Karpas-422 (cell line): ENCODE data around the gene FOXF1. TPM values are rescaled to one million over a fixed set of nuclear protein-coding genes. Genes with fewer than 3 reads are reported as not detected.

Source experiments
- DNase-seq: peaks from one replicate; pipeline ENCODE4 v3.0.0-alpha.2; 2015
- H2AFZ ChIP-seq: fragments of 200-600 bp; sonication (generic); 2 replicates; pipeline ENCODE4 v1.6.1; 2014; ENCODE audit warnings: antibody characterized with exemption, low read length, mixed read lengths
- H3K27ac ChIP-seq: fragments of 200-600 bp; sonication (generic); 2 replicates; pipeline ENCODE4 v1.5.1; 2014; ENCODE audit warnings: mild to moderate bottlenecking, low read length, moderate library complexity
- H3K27me3 ChIP-seq: fragments of 200-600 bp; sonication (generic); 2 replicates; pipeline ENCODE4 v1.6.1; 2014; ENCODE audit warnings: low read length, mixed read lengths
- H3K36me3 ChIP-seq: fragments of 200-600 bp; sonication (generic); 2 replicates; pipeline ENCODE4 v1.6.1; 2014; ENCODE audit warnings: low read length, mixed read lengths; ENCODE audit not compliant: insufficient read depth
- H3K4me1 ChIP-seq: fragments of 200-600 bp; sonication (generic); 2 replicates; pipeline ENCODE4 v1.6.1; 2014; ENCODE audit warnings: mild to moderate bottlenecking, low read length, mixed read lengths
- H3K4me2 ChIP-seq: fragments of 200-600 bp; sonication (generic); 2 replicates; pipeline ENCODE4 v1.6.1; 2014; ENCODE audit warnings: low read length, low read depth, mild to moderate bottlenecking; ENCODE audit not compliant: poor library complexity, severe bottlenecking
- H3K4me3 ChIP-seq: fragments of 200-600 bp; sonication (generic); 2 replicates; pipeline ENCODE4 v1.5.1; 2014; ENCODE audit warnings: mild to moderate bottlenecking, antibody characterized with exemption, low read length, mixed read lengths
- H3K79me2 ChIP-seq: fragments of 200-600 bp; sonication (generic); 2 replicates; pipeline ENCODE4 v1.6.1; 2014; ENCODE audit warnings: mild to moderate bottlenecking, low read length, mixed read lengths
- H3K9ac ChIP-seq: fragments of 200-600 bp; sonication (generic); 2 replicates; pipeline ENCODE4 v1.6.0; 2014; ENCODE audit warnings: low read length
- H3K9me2 ChIP-seq: fragments of 200-600 bp; sonication (generic), shearing (Covaris generic); replicated peaks from 2 replicates; pipeline ENCODE4 v1.6.0; 2014; ENCODE audit warnings: mild to moderate bottlenecking, low read length, moderate library complexity; ENCODE audit not compliant: insufficient read depth
- H3K9me3 ChIP-seq: fragments of 300-700, 200-600 bp; sonication (generic); 2 replicates; pipeline ENCODE4 v1.6.1; 2014; ENCODE audit warnings: low read length, mixed read lengths
- H4K20me1 ChIP-seq: fragments of 200-600 bp; sonication (generic); 2 replicates; pipeline ENCODE4 v1.6.1; 2014; ENCODE audit warnings: mild to moderate bottlenecking, antibody characterized with exemption, low read length, low read depth; ENCODE audit not compliant: insufficient read depth
- total RNA-seq: library from RNA; depleted of rRNA; stranded (reverse); fragments of >200 nt; shearing (Covaris generic); gene quantifications from 2 replicates; pipeline ENCODE4 v1.2.3, GENCODE V29; 2014; ENCODE audit warnings: low replicate concordance

FOXF1 gene
- total RNA-seq, 1 experiment from 2014 or later: not detected

DNA sequence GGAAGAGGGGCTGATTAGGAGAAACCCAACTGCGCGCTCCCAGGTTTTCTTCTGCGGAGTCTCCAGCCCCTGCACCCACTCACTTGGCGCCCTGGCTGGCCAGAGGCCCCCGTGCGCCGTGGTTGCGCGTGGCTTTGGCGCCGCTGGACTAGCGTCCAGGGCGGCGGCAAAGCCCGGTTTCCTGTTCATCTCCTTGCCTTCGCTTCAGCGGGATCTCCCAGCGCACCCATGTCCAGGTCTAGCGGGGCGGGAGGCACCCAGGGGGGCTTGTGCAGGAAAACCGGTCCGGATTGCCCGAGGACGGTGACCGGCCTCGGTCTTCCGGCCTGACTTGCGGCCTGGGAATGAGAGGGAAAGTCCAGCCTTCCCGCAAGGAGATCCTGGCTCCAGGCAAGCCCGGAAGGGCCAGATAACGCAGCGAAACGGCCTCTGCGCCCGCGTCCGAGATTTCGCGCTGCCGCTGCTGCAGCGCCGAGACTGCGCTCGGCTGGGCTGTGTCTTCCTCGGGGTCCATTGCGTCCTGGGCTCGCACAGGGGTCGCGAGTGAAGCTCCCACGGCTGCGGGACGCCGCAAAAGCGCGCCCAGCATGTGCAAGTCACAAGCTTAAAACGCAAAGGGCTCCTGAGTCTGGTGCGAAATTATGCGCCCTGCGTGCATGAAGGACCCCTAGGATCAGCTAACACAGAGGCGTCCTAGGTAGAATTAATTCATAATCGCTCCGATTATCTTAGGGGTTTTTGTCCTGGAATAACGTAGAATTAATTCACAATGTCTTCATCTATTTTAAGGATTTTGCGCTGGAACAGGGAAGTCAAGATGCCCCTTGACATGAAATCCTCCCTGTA lies 5.7 kb downstream of the FOXF1 start:
- Histone ChIP-seq H3K27ac (no peak overlapping the region), H2AFZ (no peak overlapping the region), H3K4me3 (no peak overlapping the region), H3K36me3 (no peaks in the 10 kb centered on the region), H4K20me1 (no peaks in the 10 kb centered on the region), H3K9ac (no peak overlapping the region), H3K27me3 (no peaks in the 10 kb centered on the region), H3K4me2 (no peak overlapping the region), H3K4me1 (no peaks in the 10 kb centered on the region), H3K9me3 (no peaks in the 10 kb centered on the region), H3K9me2 (no peaks in the 10 kb centered on the region), H3K79me2 (no peaks in the 10 kb centered on the region)
- no peak for DNase-seq

DNA sequence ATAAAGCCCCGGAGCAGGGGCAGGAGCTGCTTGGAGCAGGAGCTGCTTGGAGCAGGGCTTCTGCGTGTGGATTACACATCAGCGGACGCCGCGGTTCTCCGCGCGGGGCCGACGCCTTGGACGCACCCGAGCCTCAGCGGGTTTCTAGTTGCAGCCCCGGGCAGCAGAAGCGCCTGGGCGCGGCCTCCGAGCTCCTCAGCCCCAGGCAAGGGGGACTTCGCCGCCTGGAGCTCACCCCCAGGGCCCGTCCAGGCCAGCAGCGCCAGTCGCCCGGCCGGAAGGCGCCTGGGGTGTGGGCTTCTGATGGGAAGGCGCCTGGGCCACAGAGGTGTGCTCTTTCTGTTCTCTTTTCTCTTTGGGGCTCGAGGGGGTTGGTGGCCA lies 6.3 kb downstream of the FOXF1 start:
- Histone ChIP-seq H3K4me2 (no peak overlapping the region), H3K4me3 (no peak overlapping the region), H3K4me1 (no peaks in the 10 kb centered on the region), H3K9me2 (no peaks in the 10 kb centered on the region), H3K9ac (no peak overlapping the region), H3K9me3 (no peaks in the 10 kb centered on the region), H3K27ac (no peak overlapping the region), H4K20me1 (no peaks in the 10 kb centered on the region), H2AFZ (no peak overlapping the region), H3K79me2 (no peaks in the 10 kb centered on the region), H3K36me3 (no peaks in the 10 kb centered on the region), H3K27me3 (no peaks in the 10 kb centered on the region)
- DNase-seq: no peak

DNA sequence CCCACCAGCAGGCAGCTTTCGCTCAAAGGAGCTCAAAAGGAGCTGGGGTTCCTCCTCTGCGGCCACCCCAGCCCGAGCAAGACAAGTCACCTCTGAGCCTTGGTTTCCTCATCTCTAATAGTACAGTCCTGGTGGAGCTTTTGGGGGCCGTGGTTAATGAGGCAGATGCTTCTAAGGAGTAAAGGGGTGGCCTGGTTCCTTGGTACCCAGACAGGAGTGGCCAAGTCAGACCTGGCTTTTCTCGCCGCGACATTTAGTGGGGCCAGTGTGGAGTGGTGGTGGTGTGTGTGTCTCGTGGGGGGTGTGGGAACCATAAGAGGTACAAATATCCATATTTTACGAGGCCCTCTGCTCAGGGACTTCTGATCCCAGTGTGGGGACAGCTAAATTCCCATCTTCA lies 6.7 kb downstream of the FOXF1 start:
- H3K4me1 ChIP-seq: no peaks in the 10 kb centered on the region
- H3K4me2 ChIP-seq: no peak overlapping the region
- no peaks in the 10 kb centered on the region for H3K36me3 ChIP-seq
- H4K20me1 ChIP-seq: no peaks in the 10 kb centered on the region
- no peak overlapping the region for H3K4me3 ChIP-seq
- no peak overlapping the region for H3K9ac ChIP-seq
- no peaks in the 10 kb centered on the region for H3K9me3 ChIP-seq
- no peaks in the 10 kb centered on the region for H3K27me3 ChIP-seq
- no peak for DNase-seq
- H2AFZ ChIP-seq: no peak overlapping the region
- no peaks in the 10 kb centered on the region for H3K79me2 ChIP-seq
- H3K9me2 ChIP-seq: no peaks in the 10 kb centered on the region
- no peak overlapping the region for H3K27ac ChIP-seq

DNA sequence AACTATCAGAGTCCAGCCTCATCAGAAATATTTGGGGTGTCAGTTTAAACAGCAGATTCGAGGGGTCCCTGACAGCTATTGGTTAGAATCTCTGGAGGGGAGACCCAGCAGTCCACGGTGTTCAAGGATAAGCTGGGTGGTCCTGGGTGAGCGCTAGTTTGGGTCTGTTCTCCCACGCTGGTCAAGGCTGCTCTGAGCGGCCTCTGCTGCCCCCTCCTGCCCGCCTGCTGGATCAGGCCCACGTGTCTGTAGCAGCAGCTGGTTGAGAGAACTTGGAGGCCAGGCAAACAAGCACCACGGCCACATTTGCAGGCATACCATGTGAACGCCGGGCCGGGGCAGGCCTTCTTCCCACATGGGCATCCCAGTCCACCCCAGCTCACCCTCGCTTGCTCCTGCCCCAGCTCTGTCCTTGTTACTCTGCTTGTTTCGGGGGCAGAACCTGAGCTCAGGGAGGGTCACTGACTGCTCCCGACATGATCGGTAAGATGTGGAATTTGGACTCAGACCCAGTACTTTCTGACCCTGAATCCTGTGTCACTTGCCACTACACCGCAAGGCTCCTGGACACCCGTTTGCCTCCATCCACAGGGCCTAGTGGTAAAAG lies 7.4 kb downstream of the FOXF1 start:
- H3K4me2 ChIP-seq: no peak overlapping the region
- DNase-seq: peak; percentile 73
- H3K9ac ChIP-seq: no peak overlapping the region

DNA sequence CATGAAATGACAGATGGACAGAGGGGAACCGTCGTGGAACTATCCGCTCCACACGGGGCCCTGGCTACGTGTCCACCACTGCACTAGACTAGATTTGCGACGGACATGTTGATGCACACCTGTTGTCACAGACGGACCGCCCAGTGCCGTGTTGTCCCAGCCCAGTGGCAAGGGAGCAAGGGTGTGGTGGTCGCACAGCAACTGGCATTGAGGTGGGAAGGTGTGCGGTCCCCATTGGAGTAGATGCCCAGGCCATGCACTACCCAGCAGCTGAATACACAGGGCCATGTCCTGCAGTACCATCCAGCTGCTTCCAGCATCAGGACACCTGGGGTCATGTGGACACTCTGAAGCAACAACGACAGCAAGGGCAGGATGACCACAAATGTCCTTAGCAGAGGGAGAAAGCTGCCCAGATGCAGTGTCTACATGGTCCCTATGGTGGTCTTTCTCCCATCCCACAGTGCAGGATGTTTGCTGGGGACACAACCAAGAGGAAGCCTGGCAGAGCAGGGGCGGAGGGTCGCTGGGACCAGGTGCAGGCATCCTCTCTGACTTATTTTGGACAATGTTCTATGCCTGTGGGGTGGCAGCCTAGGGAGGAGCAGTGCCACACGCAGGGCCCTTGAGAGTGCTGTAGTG lies 8.8 kb downstream of the FOXF1 start:
- Histone ChIP-seq H3K9me2 (no peaks in the 10 kb centered on the region), H3K9ac (no peak overlapping the region), H3K27me3 (no peaks in the 10 kb centered on the region), H3K4me1 (no peaks in the 10 kb centered on the region), H3K27ac (no peak overlapping the region), H3K4me2 (no peak overlapping the region), H3K9me3 (no peaks in the 10 kb centered on the region), H3K36me3 (no peaks in the 10 kb centered on the region), H4K20me1 (no peaks in the 10 kb centered on the region), H3K4me3 (no peak overlapping the region), H2AFZ (no peak overlapping the region), H3K79me2 (no peaks in the 10 kb centered on the region)
- no peak for DNase-seq

More for the DNA sequence above, 7.4 kb downstream of the FOXF1 start:
- H2AFZ ChIP-seq: no peak overlapping the region
- H3K9me2 ChIP-seq: no peaks in the 10 kb centered on the region
- no peak overlapping the region for H3K27ac ChIP-seq
- no peaks in the 10 kb centered on the region for H3K79me2 ChIP-seq
- H3K4me3 ChIP-seq: no peak overlapping the region
- no peaks in the 10 kb centered on the region for H3K27me3 ChIP-seq
- H4K20me1 ChIP-seq: no peaks in the 10 kb centered on the region
- no peaks in the 10 kb centered on the region for H3K9me3 ChIP-seq
- no peaks in the 10 kb centered on the region for H3K4me1 ChIP-seq
- H3K36me3 ChIP-seq: no peaks in the 10 kb centered on the region

DNA sequence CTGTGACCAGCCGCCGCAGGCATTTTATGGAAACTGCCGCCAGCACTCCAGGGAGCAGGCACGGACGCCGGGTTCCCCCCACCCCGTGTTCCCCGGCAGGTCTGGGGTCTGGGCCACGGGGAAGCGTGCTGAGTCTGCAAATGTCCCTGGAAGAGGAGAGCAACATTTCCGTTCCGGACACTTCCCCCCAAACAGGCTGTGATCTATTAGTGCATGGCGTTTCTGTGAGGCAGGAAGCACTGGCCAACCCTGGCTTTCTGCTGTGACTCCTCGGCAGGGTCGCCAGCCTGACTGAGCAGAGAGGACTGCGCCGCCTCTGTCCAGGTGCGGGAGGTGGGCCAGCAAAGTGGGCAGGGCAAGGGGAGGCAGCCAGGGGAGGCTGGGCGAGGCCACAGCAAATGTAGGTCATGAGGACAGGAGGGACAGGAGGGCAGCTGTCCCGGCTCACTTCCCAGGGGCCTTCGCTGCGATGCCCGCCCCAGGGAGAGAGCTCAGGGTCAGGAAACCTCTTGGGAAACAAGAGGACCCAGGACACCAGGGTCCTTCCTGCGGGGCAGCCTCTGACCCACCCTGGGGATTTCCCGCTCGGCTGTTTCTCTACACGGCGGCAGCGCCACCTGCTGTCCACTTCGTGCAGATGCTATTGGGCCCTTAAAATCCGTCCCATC lies 9.5 kb downstream of the FOXF1 start:
- Histone ChIP-seq H3K4me1 (no peaks in the 10 kb centered on the region), H3K9me3 (no peaks in the 10 kb centered on the region), H3K4me3 (no peak overlapping the region), H3K9ac (no peak overlapping the region), H3K4me2 (no peak overlapping the region), H3K9me2 (no peaks in the 10 kb centered on the region), H3K36me3 (no peaks in the 10 kb centered on the region), H3K27me3 (no peaks in the 10 kb centered on the region), H2AFZ (no peak overlapping the region), H4K20me1 (no peaks in the 10 kb centered on the region), H3K27ac (no peak overlapping the region), H3K79me2 (no peaks in the 10 kb centered on the region)
- DNase-seq: peak; percentile 73

DNA sequence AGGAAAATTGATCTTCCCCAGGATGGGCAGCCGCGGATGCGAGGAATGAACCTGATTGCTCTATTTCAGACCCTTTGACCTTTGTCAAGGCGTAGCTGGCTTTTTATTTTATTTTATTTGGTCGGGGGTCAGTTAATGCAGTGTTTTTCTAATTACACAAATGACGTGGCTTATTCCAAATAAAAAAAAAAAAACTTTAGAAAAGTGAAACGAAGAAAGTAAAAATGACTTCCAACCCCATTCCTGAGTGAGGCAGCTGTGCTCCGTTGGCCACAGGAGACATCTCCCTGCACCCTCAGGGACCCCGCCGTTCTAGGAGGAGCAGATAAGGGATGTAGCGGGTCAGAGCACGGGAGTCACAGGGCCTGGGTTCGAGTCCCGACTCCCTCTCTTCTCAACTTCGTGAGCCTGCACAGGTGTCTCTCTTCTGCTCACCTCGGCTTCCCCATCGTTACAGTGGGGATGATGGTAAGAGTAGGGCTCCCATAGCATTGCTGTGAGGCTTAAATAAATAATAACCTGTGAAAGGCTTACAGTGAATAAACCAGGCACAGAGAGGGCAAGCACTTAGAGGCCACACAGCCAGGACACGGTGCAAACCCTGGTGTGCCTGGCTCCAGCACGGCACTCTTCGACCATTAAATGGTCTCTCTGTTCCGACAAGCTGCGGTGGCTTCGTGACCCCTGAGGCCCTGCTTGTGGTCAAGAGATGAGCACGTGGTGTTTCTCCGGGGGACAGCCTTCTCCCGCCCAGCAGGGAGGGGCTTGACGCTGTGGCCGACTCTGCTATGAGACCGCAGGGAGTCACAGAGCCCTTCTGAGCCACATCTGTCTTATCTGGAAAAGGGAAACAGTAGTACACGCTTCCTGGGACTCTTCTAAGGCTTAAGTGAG lies 10.2 kb downstream of the FOXF1 start:
- no peaks in the 10 kb centered on the region for H3K9me3 ChIP-seq
- no peaks in the 10 kb centered on the region for H3K27me3 ChIP-seq
- H3K9me2 ChIP-seq: no peaks in the 10 kb centered on the region
- H2AFZ ChIP-seq: no peak overlapping the region
- H3K36me3 ChIP-seq: no peaks in the 10 kb centered on the region
- no peak overlapping the region for H3K4me3 ChIP-seq
- H3K4me1 ChIP-seq: no peaks in the 10 kb centered on the region
- no peak overlapping the region for H3K27ac ChIP-seq
- no peak for DNase-seq
- H3K9ac ChIP-seq: no peak overlapping the region
- H4K20me1 ChIP-seq: no peaks in the 10 kb centered on the region
- no peaks in the 10 kb centered on the region for H3K79me2 ChIP-seq
- H3K4me2 ChIP-seq: no peak overlapping the region
